Measurements from ENCODE around the gene ABCB8.
"Not testable (repeated sequence)": the region's sequence is repeated elsewhere in the genome, so short reads cannot be mapped to it uniquely, and the experiment has no call there.

ABCB8 gene

GRCh38 chr7:150999001-150999400, 29.2 kb upstream of the ABCB8 start:
- DNase-seq = no peak

DNA sequence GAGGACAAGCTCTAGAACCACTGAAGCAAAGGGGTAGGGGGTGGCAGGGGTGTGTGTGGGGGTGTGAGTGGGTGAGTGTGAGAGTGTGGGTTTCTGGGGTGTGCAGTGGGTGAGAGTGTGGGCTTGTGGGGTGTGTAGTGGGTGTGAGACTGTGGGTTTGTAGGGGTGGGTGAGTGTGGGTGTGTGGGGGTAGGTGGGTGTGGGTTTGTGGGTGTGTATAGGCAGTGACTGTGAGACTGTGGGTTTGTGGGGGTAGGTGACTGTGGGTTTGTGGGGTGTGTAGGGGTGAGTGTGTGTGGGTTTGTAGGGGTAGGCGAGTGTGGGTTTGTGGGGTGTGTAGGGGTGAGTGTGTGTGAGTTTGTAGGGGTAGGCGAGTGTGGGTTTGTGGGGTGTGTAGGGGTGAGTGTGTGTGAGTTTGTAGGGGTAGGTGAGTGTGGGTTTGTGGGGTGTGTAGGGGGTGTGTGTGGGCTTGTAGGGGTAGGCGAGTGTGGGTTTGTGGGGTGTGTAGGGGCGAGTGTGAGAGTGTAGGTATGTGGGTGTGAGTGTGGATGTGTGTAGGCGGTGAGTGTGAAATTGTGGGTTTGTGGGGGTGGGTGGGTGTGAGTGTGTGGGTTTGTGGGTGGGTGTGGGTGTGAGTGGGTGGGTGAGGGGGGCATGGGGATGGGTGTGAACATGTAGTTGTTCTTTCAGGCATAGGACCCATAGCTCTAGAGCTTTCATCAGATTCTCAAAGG, 28.6 kb upstream of the ABCB8 start:
- DNase-seq = no peak

DNA sequence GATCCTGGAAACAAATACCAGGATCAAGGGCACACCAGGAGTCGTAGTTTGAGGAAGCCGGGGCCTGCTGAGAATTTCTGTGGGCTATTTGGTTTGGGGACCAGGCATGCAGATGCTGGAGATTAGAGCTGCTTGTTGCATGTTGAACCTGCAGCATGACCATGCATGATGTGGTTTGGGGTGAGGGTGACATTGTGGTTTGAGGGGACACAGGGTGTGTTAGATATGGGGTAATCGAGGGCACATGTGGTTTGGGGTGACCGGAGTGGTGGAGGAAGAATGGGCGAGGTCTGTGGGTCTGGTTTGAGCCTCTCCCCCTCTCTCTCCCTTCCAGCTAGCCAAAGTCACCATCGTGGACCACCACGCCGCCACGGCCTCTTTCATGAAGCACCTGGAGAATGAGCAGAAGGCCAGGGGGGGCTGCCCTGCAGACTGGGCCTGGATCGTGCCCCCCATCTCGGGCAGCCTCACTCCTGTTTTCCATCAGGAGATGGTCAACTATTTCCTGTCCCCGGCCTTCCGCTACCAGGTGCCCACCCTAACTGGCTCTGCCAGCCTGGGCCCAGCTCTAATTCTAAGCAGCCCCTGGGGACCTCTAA, 27.3 kb upstream of the ABCB8 start:
- DNase-seq = no peak

GRCh38 chr7:151001546-151001945, 26.7 kb upstream of the ABCB8 start:
- no peak for DNase-seq

DNA sequence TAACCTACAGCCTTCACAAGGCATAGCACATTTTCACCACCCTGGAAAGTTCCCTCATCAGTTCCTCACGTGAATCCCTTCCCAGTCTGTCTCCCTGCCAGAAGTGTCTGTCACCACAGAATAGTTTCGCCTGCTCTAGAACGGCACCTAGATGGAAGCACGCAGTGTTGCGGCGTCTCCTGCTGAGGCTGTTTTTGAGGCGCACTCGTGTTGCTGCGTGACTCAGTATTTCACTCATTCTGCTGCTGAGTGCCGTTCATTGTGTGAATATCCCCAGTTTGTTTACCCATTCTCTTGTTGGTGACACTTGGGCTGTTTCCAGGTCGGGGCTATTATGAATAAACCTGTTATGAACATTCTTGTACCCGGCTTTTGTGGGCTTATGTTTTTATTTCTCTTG, 24.7 kb upstream of the ABCB8 start:
- no peak for DNase-seq

GRCh38 chr7:151005566-151005965, 22.7 kb upstream of the ABCB8 start:
- no peak for DNase-seq

DNA sequence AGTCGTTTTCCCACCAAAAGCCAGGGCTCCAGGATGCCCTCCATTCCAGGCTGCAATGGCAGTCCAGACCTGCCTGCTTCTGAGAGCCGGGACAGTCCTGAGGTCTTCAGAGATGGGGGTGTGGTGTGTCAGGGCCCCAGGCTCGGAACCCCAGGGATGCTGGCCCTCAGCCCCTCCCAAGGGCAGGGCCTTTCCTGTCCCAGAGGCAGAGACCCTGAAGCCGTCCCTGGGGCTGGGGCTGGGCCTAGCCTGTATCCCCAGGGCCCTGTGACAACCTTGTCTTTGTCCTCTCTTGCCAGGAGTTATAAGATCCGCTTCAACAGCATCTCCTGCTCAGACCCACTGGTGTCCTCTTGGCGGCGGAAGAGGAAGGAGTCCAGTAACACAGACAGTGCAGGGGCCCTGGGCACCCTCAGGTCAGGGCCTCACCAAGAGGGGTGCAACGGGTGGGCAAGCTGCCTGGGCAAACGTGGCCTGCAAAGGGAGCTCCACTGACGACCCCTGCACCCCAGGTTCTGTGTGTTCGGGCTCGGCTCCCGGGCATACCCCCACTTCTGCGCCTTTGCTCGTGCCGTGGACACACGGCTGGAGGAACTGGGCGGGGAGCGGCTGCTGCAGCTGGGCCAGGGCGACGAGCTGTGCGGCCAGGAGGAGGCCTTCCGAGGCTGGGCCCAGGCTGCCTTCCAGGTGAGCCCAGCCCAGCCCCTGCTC, 21.5 kb upstream of the ABCB8 start:
- DNase-seq = no peak

GRCh38 chr7:151007469-151007898, 20.8 kb upstream of the ABCB8 start:
- DNase-seq = no peak

DNA sequence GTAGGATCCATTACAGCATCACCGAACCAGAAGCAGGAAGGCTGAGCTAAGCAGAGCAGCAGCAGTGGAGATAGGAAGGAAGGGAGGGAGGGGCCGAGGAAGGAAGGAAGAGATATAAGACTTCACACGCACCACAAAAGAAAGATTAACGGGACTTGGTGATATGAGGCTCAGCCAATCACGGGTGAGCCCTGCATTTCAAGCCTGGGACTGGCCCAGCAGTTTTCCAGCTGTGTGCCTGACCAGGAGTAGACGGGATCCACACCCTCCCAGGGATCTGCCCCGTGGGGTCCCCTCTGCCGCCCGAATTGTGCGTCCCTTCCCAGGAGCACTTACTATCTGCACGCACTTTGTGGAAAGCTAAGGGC, 20.1 kb upstream of the ABCB8 start:
- DNase-seq = no peak

- DNase-seq = peak; percentile 74
Observed at GRCh38 chr7:151008511-151009323, 19.5 kb upstream of the ABCB8 start.

- DNase-seq = no peak
Observed at GRCh38 chr7:151009327-151010036, 18.8 kb upstream of the ABCB8 start.

GRCh38 chr7:151010037-151010306, 18.3 kb upstream of the ABCB8 start:
- no peak for DNase-seq

- DNase-seq = peak; percentile 43
Observed at GRCh38 chr7:151010307-151011096, 17.7 kb upstream of the ABCB8 start.

GRCh38 chr7:151011097-151011409, 17.2 kb upstream of the ABCB8 start:
- no peak for DNase-seq

DNA sequence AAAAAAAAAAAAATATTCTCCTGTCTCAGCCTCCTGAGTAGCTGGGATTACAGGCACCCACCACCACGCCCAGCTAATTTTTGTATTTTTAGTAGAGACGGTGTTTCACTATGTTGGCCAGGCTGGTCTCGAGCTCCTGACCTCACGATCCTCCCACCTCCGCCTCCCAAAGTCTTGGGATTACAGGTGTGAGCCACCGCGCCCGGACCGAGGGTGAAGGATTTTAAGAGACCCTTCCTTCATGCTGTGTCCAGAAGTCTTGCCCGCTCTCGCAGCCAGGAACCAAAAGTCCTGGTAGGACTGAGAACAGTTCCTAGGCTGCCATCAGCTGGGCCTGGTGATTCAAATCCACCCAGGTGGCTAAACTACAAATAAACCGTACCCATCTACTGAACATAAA, 16.6 kb upstream of the ABCB8 start:
- DNase-seq = not testable (repeated sequence)

GRCh38 chr7:151012031-151012692, 16.1 kb upstream of the ABCB8 start:
- no peak for DNase-seq

DNA sequence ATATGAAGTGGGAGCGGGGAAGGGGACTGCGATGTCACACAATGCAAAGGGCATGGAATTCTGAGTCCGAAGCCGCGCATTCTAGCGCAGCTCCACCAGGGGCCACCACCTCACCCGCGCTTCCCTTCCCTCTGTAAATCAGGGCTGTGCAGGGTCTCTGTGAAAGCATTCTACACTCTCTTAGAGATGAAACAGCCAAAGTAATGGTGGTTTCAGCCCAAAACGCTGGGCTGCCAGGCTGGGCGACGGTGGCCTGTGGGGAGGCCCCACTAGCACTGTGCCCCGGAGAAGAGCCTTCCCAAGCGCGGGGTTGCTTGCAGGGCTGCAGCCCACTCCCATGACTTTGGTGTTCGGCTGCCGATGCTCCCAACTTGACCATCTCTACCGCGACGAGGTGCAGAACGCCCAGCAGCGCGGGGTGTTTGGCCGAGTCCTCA, 15.3 kb upstream of the ABCB8 start:
- no peak for DNase-seq

GRCh38 chr7:151013356-151013732, 14.9 kb upstream of the ABCB8 start:
- no peak for DNase-seq

DNA sequence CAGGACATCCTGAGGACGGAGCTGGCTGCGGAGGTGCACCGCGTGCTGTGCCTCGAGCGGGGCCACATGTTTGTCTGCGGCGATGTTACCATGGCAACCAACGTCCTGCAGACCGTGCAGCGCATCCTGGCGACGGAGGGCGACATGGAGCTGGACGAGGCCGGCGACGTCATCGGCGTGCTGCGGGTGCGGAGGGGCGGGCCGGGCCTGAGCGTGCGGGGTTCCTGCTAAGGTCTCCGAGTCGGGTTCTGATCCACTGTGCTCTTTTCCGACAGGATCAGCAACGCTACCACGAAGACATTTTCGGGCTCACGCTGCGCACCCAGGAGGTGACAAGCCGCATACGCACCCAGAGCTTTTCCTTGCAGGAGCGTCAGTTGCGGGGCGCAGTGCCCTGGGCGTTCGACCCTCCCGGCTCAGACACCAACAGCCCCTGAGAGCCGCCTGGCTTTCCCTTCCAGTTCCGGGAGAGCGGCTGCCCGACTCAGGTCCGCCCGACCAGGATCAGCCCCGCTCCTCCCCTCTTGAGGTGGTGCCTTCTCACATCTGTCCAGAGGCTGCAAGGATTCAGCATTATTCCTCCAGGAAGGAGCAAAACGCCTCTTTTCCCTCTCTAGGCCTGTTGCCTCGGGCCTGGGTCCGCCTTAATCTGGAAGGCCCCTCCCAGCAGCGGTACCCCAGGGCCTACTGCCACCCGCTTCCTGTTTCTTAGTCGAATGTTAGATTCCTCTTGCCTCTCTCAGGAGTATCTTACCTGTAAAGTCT, 14.3 kb upstream of the ABCB8 start:
- DNase-seq = peak; percentile 92

- peak; percentile 39 for DNase-seq
Observed at GRCh38 chr7:151014950-151015349, 13.3 kb upstream of the ABCB8 start.

DNA sequence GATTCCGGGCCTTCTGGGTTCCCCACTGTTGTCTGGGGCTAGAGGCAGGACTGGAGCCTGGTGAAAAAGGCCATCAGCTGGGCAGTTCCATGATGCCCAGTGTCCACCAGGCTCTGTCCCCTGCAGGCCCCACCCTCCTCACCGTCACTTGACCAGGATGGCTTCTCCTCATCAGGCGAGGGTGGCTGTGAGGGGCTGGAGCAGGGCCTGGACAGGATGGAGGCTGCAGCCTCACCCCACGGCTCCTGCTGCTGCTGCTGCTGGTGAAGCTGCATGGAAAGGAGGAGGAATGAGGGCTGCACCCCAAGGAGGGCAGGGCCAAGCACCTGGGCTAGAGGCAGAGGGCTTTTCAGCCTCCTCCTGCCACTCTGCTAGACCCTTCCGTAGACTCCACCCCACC, 12.3 kb upstream of the ABCB8 start:
- no peak for DNase-seq
